Raji (cell line): ENCODE data around the gene SGMS1.

ENCODE experiments used
- POLR2A ChIP-seq: IDR thresholded peaks from 2 replicates; pipeline ENCODE4 v1.6.1; 2011; ENCODE audit warnings: low read depth, low read length, control low read depth; ENCODE audit not compliant: insufficient read depth

The SGMS1 gene

DNA sequence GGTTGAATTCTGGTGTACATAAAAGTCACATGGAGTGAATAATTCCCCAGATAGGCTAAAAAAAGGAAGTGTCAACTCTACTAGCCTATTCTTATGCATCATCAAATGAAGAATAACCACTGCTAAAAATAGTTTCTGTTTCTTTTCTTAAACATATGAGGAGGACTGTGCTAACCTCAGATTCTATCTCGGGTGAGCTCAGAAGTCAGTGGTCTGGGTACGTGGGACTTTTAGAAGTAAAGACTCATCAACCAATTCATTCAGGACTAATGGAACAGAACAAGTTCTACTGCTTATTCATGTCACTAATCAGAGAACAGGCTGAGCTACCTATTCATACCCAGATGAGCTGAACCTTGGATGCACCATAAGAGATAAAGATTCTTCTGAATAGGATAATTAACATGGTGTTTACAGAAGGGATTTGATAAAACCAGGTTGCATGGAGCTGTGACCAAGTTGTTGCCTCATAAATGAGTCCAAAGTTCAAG, 362.9 kb downstream of the SGMS1 start:
- TF ChIP-seq POLR2A: no peak
